ENCODE data around the gene WFS1.

DNA sequence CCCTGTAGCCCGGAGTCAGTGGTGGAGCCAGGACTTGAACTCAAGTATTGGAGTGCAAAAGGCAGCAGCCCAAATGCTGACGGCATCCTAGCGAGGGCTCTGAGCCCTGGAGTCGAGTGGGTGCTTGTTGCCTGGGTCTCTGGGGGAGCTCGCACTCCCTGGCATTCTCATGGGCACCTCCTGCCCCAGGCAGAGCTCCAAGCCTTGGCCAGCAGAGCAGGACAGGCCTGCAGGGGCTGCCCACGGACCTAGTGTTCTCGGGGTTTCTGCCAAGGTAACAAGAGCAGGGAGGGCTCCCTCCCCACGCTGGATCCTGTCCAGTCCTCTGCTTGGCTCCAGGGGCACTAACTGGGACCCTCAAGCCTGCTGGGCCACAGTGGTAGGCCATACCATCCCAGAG is 17.6 kb upstream of the WFS1 start:
- TF ChIP-seq POLR2AphosphoS5 (IDR thresholded peaks at IDR 0.05; ENCODE audit: borderline replicate concordance, low read depth, low read length) (no peak), EZH2 (IDR thresholded peaks at IDR 0.05) (no peak), FOXP2 (optimal IDR thresholded peaks at IDR 0.05; ENCODE audit: control extremely low read depth, extremely low read length, insufficient read depth) (no peak)

All from SK-N-MC (cell line).